ENCODE data around the gene ZNF274.

DNA sequence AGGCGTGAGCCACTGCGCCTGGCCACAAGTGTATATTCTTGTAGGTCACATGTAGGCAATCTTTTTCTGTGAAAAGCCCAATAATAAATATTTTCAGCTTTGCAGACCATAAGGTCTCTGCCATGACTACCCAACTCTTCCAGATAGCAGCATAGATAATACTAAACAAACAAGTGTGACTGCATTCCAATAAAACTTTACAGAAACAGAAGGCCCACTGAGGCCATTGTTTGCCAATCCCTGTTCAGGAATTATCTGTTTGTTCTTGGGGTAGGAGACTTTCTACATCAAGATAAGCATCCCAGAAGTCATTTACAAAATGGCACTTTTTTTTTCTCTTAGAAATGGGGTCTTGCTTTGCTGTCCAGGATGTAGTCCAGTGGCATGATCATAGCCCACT is 29.5 kb upstream of the ZNF274 start:
- TF ChIP-seq CTCF (IDR thresholded peaks at IDR 0.05) = no peak
- no peak for TF ChIP-seq EZH2 (IDR thresholded peaks at IDR 0.05; ENCODE audit: borderline replicate concordance, insufficient read depth, low read depth, low read length, poor library complexity, severe bottlenecking)

All from B cell (primary cell).